SK-MEL-5 (cell line): ENCODE data around the gene PLCD3. TPM values are rescaled to one million over a fixed set of nuclear protein-coding genes. Genes with fewer than 3 reads are reported as not detected.

ENCODE experiments used
- DNase-seq: peaks from one replicate; pipeline ENCODE4 v3.0.0-alpha.2; 2016; ENCODE audit warnings: low read depth, low spot score
- in situ Hi-C: cut with HindIII; loops from 2 replicates; pipeline ENCODE4 v1.10.0; 2016; ENCODE audit warnings: low sequenced_read_pairs, high pct_unique_total_duplicates, low pct_unique_long_range_greater_than_20kb
- total RNA-seq: library from RNA; depleted of rRNA; stranded (reverse); fragments of >200 nt; shearing (Covaris generic); gene quantifications from 2 replicates; pipeline ENCODE4 v1.2.3, GENCODE V29; 2014

PLCD3 gene
- total RNA-seq, 1 experiment from 2014 or later, result 4.0 TPM

DNA sequence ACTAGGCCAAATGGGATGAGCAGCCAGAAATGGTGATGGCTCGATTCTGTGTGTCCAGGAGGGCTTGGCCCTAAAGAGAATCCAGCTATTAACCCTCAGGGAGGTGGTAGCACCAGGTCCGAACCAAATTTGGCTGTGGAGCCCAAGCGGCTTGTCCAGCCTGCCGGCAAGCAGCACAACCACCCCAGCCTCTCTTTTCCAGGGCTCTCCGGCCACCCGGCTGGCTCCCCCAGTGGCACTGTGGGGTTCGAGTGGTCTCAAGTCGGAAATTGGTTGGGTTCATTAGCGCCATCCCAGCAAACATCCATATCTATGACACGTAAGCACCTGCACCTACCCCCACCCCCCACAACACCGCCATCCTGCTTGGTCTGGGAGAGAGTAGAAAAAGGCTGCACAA, 35.4 kb downstream of the PLCD3 start:
- no peak for DNase-seq
- in situ Hi-C loops, result no loop called here

DNA sequence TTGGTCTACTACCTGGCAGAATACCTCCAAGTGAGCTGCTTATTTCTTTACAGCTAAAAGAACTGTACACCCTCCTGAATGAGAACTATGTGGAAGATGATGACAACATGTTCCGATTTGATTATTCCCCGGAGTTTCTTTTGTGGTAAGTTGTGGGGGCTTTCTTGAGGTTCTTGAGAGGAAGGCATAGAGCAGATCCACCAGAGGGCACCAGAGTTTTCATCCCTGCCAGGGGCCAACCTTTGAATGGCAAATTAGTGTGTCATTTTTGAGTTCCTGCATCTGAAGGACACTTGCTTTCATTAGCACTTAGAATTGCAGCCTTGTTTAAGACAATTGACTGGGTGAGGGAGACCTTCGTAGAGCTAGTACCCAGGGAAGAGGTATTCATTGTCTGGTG, 36.2 kb downstream of the PLCD3 start:
- DNase-seq, result peak; percentile 60
- in situ Hi-C loops, result no loop called here

DNA sequence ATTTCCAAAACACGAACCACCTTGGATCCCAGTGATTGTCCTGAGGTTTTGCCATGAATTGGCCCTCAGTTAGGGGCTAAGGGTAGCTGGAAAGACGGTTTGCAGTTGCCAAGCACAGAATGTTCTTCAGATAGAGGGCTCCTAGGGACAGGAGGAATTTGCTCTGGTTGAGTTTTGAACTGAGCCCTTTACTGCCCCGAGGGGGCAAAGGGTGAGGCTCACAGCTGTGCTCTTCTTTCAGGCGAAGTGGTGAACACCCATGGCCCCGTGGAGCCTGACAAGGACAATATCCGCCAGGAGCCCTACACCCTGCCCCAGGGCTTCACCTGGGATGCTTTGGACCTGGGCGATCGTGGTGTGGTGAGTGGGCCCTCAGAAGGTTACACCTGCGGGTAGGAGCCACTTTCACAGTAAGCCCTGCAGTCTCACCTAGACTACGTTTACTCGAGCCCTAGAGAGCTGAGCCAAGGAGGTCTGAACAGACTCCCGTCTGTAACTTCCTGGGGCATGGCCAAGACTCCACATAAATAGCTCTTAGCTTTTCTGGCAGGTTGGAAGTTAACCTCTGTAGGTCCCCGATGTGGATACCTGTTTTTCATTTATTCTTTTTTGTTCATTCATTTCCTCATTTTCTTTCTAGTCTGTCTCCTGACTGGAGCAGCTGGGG, 38.7 kb downstream of the PLCD3 start:
- in situ Hi-C loops, result no loop called here

DNA sequence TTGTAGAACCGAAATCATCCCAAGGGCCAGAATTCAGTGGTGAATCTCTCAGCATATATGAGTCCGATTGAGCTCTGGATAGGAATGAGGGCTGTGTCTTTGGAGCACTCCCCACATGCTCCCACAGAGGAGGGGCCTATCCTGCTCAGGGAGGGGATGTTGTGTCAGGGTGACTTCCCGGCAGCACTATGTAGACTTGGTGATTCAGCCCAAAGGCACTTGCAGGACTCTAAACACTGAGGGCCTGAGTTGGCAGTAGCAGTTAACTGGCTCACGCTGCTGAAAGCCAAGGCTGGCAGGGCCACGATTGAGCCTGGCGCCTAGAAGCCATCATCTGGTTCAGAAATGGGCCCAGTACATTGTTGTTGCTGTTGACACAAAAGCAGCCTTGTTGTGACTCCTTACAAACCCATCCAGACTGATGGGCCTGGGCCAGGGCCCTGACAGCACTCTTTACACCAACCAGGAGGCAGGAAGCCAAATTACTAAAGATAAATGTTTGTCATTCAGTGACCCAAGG, 39.3 kb downstream of the PLCD3 start:
- DNase-seq, result peak; percentile 48
- in situ Hi-C loops, result no loop called here

More for the DNA sequence above, 38.7 kb downstream of the PLCD3 start:
- DNase-seq, result no peak

DNA sequence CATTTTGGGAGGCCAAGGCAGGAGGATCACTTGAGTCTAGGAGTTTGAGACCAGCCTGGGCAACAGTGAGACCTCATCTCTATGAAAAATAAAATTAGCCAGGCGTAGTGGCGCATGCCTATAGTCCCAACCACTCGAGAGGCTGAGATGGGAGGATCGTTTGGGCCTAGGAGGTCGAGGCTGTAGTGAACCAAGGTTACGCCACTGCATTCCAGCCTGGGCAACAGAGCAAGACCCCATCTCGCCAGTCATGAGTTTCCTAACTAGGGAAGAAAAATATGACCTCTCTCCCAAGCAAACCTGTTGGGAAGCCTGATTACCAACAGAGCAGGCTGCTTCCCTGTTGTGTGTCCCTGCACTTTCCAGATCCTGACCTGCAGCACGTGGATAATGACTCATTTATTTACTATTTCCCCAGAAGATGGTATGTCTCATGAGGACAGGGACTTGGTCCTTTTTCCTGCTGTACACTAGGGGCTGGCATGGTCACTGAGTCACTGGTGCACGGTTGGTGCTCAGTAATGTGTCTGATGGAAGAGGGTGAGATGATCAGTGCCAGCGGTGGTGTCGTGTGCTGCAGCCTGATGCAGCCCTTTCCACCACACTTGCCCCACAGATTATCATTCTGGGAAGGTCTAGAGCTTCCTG, 40.4 kb downstream of the PLCD3 start:
- in situ Hi-C loops, result no loop called here
- no peak for DNase-seq

DNA sequence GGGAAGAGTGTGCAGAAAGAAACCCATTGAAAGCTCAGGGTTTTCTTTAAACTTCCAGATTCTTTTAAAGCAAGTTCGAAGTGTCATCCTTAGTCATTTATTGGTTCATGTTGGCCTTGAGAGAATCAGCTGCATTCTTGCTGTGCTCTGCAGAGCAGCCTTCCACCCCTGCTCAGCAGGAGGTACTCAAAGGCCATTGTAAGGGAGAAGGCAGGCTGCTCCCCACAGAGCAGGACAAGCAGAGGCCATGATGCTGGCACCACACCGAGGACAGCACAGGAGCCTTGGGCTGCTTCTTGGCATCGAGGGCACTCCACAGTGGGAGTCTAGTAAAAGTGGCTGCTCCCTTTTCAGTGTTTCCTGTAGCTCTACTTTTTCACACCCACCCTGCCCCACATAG, 41.6 kb downstream of the PLCD3 start:
- in situ Hi-C loops, result no loop called here
- no peak for DNase-seq

DNA sequence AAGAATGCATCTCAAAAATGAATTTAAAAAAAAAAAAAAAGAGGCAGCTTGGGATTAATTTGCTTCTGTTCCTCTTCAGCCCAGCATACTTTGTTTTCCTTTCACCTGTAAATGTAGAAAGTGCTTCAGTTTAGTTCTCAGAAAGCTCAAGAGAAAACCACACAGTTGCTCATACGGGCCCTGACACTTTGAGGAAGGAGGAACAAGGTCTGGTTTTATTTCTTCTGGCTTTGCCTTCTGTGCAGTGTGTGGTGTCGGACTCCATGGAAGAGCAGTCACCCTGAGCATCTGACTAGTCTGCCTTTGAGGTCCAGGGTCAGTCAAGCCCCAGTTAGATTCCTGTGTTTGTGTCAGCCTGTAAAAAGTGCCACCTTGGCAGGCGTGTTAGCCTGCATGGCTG, 43.6 kb downstream of the PLCD3 start:
- DNase-seq, result no peak
- in situ Hi-C loops, result no loop called here

DNA sequence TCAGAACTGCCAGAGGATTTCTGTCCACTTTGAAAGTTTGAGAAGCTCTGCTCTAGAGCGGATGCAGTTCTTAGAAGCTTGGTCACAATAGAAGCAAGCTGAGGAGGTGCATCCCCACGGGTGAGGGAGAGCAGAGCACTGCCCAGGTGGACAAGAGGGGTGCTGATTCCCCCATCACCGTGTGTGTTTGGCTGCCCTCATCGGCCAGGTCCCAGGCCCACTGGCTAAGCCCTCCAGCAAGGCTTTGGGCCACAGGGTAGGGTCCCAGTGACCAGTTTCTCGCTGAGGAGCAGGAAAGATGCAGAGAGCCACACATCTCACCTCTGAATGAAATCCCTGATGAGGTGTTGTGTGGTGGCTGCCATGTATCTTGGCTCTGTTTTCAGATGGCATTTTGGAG, 44.3 kb downstream of the PLCD3 start:
- in situ Hi-C loops, result no loop called here
- DNase-seq, result no peak

DNA sequence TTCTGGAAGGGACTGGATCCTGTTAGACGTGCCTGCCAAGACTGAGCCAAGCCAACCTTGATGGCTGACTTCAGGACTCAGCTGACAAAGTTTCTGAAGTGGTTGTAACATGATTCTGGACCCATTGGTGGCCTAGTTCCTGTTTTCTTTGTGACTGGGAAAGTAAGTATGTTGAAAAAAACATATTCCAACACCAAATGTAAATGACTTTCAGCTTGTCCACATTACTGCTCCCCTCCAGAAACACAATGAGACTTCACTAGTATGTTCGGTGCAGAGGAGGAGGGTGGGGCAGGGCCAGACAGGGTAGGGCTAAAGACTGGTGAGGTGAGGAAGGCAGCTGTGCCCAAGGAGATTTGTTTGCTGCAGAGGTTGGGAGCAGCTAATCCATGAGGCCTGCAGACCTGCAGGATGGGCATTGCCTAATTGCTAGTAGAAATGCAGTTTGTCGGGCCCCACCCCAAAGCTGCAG, 44.8 kb downstream of the PLCD3 start:
- in situ Hi-C loops, result no loop called here
- no peak for DNase-seq

DNA sequence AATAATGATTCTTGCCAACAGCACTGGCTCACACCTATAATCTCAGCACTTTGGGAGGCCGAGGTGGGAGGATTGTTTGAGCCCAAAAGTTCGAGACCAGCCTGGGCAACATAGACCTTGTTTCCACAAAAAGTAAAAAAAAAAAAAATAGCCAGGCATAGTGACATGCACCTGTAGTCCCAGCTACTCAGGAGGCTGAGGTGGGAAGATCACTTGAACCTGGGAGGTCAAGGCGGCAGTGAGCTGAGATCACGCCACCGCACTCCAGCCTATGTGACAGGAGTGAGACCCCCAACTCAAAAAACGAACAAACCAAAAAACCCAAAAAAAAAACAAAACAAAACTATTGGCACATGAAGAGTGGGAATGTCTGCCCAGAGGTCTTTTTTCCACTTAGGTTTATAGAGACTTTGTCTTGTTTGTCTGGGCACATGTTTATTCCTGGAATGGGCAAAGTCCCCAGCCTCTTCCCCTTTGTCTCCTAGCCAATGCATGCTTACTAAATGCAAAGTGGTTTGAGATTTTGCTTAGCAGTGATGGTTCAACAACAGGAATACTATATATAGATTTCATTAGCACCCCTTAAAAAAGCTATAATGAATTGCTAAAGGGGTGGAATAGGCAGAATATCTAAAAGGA, 45.3 kb downstream of the PLCD3 start:
- DNase-seq, result no peak
- in situ Hi-C loops, result no loop called here

DNA sequence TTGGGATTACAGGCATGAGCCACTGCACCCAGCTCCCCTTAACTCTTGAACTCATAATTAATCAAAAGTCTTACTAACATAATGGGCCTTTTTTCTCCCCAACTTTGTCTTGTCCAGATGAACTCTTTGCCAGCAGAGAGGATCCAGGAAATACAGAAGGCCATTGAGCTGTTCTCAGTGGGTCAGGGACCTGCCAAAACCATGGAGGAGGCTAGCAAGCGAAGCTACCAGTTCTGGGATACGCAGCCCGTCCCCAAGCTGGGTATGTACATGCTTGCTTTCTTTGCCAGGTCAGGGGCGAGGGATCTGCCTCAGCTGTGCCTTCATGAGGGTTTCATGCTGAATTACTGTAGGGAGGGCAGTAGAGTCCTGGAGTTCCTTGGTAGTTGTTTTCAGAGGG, 45.9 kb downstream of the PLCD3 start:
- no peak for DNase-seq

DNA sequence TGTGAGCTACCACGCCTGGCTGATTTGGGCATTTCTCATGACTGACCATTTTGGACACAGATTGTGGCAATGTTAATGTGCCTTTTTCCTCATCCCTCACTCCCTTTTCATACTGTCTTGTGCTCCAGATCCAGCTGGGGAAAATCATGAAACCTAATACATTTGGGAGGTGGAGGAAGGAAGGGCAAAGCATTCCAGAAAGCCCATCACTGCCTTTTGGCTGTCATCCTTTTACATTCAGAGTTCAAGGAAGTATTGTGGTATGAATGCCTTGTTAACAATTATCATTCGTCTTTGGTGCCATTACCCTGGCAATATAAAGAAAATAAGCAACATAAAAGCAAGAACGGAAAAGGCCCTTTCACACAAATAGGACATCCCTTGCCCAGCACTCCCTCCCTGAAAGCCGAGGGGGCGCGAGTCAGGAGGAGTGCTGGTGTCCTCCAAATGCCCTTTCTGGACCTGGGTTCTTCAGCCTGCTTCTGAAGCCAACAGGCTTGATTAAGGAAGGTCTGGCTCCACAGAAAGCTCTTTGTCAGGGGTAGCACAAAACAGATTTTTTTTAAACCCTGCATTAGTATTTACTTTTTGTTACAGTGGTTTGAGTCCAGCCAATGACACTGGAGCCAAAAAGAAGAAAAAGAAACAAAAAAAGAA, 51.1 kb downstream of the PLCD3 start:
- in situ Hi-C loops, result no loop called here
- DNase-seq, result no peak

More for the DNA sequence above, 45.9 kb downstream of the PLCD3 start:
- in situ Hi-C loops, result no loop called here

DNA sequence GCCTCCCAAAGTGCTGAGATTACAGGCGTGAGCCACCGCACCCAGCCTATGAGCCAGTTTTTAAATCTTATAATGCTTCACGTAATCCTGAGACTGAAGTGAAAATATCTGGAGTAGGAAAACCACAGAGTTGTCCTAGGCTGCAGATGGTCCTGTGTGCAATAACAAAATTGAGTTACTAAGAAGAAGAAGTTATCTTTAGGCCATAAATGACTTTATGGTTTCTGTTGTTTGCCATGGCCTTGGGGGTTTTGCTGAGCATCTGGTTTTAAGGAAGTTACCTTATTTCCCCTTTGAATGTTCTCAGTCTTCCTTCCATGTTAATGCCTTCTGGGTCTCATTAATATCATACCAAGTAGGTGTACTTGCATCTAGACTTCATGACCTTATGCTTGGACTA, 54.7 kb downstream of the PLCD3 start:
- in situ Hi-C loops, result no loop called here
- DNase-seq, result no peak

DNA sequence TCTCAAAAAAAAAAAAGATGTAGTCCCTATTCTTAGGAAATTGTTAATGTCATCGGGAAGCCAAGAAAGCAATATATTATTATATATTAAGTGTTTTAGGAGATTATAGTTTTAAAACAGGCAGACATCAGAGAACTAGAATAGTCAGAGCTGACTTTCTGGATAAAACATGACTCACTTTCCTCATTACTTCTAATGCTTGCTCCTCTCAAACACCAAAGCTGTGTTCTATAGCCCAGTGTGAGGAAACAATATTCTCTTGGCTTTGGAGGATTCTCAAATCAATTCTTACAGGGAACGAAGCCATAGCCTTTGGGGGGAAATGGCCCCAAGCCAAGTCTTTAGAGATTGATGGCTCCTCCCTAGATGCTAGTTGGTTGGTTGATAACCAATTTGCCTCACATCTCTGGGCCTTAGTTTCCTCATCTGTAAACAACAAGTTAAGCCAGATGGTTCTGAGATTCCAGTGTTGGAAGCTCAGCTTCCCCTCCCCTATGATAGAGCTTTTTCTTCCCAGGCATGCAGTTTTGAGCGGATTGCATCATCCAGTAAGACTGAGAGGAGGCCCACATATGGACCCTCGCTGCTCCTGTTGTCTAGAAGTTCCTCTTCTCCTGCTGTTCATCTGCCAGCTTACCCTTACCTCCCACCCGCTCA, 58.8 kb downstream of the PLCD3 start:
- no peak for DNase-seq
- in situ Hi-C loops, result no loop called here

DNA sequence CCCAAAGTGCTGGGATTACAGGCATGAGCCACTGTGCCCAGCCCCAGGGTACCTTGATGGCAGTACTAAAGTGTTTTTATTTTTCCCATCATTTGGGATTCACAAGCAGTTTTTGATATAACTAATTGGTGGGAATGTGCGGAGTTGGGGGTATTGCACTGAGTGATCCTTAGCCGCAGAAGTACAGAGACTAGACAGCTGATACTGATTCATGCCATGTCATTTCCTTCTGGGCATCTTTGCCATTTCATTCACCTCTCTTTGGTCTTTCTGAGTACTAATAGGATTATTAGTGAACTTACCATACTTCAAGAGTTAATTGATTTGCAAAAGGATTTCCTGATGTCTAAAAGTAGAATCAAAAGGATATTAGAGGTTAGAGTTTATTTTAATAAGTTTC, 61.5 kb downstream of the PLCD3 start:
- DNase-seq, result no peak
- in situ Hi-C loops, result no loop called here

DNA sequence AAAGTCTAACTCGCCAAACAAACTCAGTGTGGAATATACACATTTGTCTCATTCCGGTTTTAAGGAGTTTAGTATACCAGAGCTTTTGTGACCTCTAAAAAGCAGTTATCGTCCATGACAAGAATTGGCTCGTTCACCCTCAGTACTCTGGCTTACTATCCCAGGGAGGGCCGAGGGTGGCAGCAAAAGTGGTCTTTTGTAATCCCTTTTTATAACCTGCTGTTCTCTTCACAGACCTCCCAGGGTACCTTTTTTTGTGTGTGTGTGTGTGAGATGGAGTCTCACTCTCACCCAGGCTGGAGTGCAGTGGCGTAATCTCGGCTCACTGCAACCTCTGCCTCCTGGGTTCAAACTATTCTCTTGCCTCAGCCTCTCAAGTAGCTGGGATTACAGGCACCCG, 62.3 kb downstream of the PLCD3 start:
- in situ Hi-C loops, result no loop called here
- no peak for DNase-seq

DNA sequence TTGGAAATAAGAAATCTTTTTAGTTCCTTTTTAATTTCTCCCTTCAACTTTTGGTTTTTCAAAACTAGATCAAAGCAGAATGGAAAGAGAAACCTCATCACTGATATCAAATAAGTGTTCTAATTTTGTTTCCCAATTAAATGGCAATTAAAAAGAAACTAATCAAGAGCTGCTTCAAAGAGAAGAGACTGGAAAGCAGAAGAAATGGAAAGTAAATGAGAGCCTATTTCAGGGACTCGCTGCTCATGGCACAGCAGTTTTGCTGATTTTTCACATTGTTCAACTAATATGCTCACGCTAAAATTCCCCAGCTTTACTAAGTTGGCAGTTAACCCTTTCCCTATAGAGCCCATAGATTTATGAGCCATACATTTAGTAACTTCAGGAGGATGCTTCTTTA, 64.7 kb downstream of the PLCD3 start:
- no peak for DNase-seq
- in situ Hi-C loops, result no loop called here

DNA sequence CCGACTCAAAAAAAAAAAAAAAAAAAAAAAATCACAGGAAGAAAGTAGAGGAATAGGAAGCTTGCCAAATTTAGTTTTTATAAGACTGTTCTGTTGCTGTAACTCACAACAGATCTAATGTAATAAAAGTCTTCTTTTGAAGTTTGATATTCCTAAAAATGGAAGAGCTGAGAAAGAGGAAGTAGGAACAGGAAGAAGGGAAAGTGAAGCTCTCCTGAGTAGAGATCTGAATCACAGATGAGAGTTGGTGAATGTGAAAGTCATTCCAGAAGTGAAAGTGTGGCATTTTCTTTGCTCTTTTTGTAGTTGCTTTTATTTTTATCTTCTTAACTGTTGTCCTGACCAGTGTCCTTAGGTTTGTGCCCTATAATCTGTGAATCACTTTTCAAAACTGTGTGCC, 69.1 kb downstream of the PLCD3 start:
- in situ Hi-C loops, result no loop called here
- DNase-seq, result no peak
